DND-41 (cell line): Measurements from ENCODE around the gene ATP6V0E1.

Experiments used
- CTCF ChIP-seq: IDR thresholded peaks from 2 replicates; pipeline ENCODE4 v1.5.1; 2012; ENCODE audit warnings: borderline replicate concordance, low read length, moderate library complexity, mild to moderate bottlenecking; ENCODE audit not compliant: poor library complexity, severe bottlenecking; ENCODE audit errors: extremely low read depth
- EZH2 ChIP-seq: IDR thresholded peaks from 3 replicates; pipeline ENCODE4 v1.6.1; 2012; ENCODE audit warnings: borderline replicate concordance, low read depth, mild to moderate bottlenecking, moderate library complexity, low read length, inconsistent platforms; ENCODE audit not compliant: severe bottlenecking

GRCh38 chr5:172939611-172940267 is 43.8 kb upstream of the ATP6V0E1 start:
- TF ChIP-seq CTCF = no peak
- no peak for TF ChIP-seq EZH2
